Endothelial cell of hepatic sinusoid (primary cell): ENCODE results near the gene PCSK6.
"Not testable (repeated sequence)": the region's sequence is repeated elsewhere in the genome, so short reads cannot be mapped to it uniquely, and the experiment has no call there.

ENCODE experiments used
- in situ Hi-C: cut with HindIII; loops from 2 replicates; pipeline ENCODE4 v1.10.0; 2017; ENCODE audit warnings: low sequenced_read_pairs

PCSK6 gene

GRCh38 chr15:101347454-101347853 lies 142.1 kb downstream of the PCSK6 start:
- in situ Hi-C loops = no loop called here

- in situ Hi-C loops = no loop called here
These were observed 142.6 kb downstream of the PCSK6 start for GRCh38 chr15:101346928-101347327.

- in situ Hi-C loops = no loop called here
These were observed 147.5 kb downstream of the PCSK6 start for GRCh38 chr15:101342056-101342455.

GRCh38 chr15:101338502-101339057 lies 150.9 kb downstream of the PCSK6 start:
- in situ Hi-C loops = loop anchor here (5.0 kb wide), 1 partner anchor 34 kb away; no protein-coding TSS in a partner anchor

- in situ Hi-C loops = loop anchor here (5.0 kb wide), 1 partner anchor 34 kb away; no protein-coding TSS in a partner anchor
These were observed 151.5 kb downstream of the PCSK6 start for GRCh38 chr15:101337976-101338375.

- in situ Hi-C loops = not testable (repeated sequence)
These were observed 155.4 kb downstream of the PCSK6 start for GRCh38 chr15:101333907-101334789.

- in situ Hi-C loops = no loop called here
These were observed 157.4 kb downstream of the PCSK6 start for GRCh38 chr15:101332061-101332467.

GRCh38 chr15:101329867-101330380 lies 159.6 kb downstream of the PCSK6 start:
- in situ Hi-C loops = no loop called here

GRCh38 chr15:101329309-101329863 lies 160.1 kb downstream of the PCSK6 start:
- in situ Hi-C loops = no loop called here

- in situ Hi-C loops = no loop called here
These were observed 161.5 kb downstream of the PCSK6 start for GRCh38 chr15:101328001-101328400.

- in situ Hi-C loops = no loop called here
These were observed 162.3 kb downstream of the PCSK6 start for GRCh38 chr15:101327147-101327740.

- in situ Hi-C loops = no loop called here
These were observed 162.9 kb downstream of the PCSK6 start for GRCh38 chr15:101326462-101327146.

GRCh38 chr15:101326026-101326315 lies 163.5 kb downstream of the PCSK6 start:
- in situ Hi-C loops = no loop called here

- in situ Hi-C loops = no loop called here
These were observed 164.1 kb downstream of the PCSK6 start for GRCh38 chr15:101325263-101326025.

GRCh38 chr15:101324524-101325177 lies 164.9 kb downstream of the PCSK6 start:
- in situ Hi-C loops = no loop called here

GRCh38 chr15:101323793-101324523 lies 165.5 kb downstream of the PCSK6 start:
- in situ Hi-C loops = no loop called here

- in situ Hi-C loops = no loop called here
These were observed 166.5 kb downstream of the PCSK6 start for GRCh38 chr15:101322854-101323477.

GRCh38 chr15:101322016-101322695 lies 167.4 kb downstream of the PCSK6 start:
- in situ Hi-C loops = no loop called here
